Mammary epithelial cell (primary cell): ENCODE results near the gene ALX1.
"Not testable (repeated sequence)": the region's sequence is repeated elsewhere in the genome, so short reads cannot be mapped to it uniquely, and the experiment has no call there.

Experiments
- CTCF ChIP-seq, 2 donors: IDR thresholded peaks in 1 of 2; conservative IDR thresholded peaks in 1 of 2; 2 replicates each; pipeline ENCODE4 v1.5.1; 2011 to 2012; ENCODE audit warnings: inconsistent platforms in 2 of 2, low read length in 2 of 2, mild to moderate bottlenecking in 2 of 2, control low read depth in 1 of 2, low read depth in 1 of 2; ENCODE audit not compliant: insufficient read depth in 1 of 2; ENCODE audit errors: extremely low read depth in 1 of 2
- EZH2 ChIP-seq: IDR thresholded peaks from 2 replicates; pipeline ENCODE4 v1.6.1; 2012; ENCODE audit warnings: low read length, inconsistent platforms, borderline replicate concordance

DNA sequence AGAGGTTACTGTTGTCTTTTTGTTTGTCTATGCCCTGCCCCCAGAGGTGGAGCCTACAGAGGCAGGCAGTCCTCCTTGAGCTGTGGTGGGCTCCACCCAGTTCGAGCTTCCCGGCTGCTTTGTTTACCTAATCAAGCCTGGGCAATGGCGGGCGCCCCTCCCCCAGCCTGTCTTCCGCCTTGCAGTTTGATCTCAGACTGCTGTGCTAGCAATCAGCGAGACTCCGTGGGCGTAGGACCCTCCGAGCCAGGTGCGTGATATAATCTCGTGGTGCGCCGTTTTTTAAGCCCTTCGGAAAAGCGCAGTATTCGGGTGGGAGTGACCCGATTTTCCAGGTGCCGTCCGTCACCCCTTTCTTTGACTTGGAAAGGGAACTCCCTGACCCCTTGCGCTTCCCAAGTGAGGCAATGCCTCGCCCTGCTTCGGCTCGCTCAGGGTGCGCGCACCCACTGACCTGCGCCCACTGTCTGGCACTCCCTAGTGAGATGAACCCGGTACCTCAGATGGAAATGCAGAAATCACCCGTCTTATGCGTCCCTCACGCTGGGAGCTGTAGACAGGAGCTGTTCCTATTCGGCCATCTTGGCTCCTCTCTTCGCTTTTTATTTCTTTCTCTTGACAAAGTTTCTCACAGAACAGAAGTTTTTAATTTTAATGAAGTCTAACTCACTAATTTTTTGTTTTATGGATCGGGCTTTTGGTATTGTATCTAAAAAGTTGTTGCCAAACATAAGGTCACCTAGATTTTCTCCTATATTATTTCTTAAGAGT is 38.0 kb downstream of the ALX1 start:
- not testable (repeated sequence) for TF ChIP-seq CTCF (conservative IDR thresholded peaks at IDR 0.05 in 1 of 2, IDR thresholded peaks at IDR 0.05 in 1 of 2; ENCODE audit: extremely low read depth in 1 of 2, insufficient read depth in 1 of 2, low read depth in 1 of 2, low read length in 2 of 2); EZH2
